GM19240 (cell line): ENCODE results near the gene LDLR.
A peak's percentile ranks its signal among the peaks of the same experiment; 100 is the strongest.
"Not testable (repeated sequence)": the region's sequence is repeated elsewhere in the genome, so short reads cannot be mapped to it uniquely, and the experiment has no call there.

Experiments used
- DNase-seq: peaks from one replicate; pipeline ENCODE4 v3.0.0; 2011; ENCODE audit warnings: low spot score; ENCODE audit not compliant: insufficient read length

LDLR gene

DNA sequence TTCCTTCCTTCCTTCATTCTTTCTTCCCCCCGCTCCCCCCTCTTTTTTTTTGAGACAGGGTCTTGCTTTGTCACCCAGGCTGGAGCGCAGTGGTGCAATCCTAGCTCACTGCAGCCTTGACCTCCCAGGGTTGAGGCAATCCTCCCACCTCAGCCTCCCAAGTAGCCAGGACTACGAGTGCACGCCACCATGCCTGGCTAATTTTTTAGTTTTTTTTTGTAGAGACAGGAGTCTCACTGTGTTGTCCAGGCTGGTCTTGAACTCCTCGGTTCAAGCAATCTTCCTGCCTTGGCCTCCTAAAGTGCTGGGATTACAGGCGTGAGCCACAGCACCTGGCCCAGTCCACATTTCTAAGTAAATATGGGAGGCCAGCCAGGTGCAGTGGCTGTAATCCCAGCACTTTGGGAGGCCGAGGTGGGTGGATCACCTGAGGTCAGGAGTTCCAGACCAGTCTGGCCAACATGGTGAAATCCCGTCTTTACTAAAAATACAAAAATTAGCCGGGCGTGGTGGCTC is 50.8 kb downstream of the LDLR start:
- not testable (repeated sequence) for DNase-seq

DNA sequence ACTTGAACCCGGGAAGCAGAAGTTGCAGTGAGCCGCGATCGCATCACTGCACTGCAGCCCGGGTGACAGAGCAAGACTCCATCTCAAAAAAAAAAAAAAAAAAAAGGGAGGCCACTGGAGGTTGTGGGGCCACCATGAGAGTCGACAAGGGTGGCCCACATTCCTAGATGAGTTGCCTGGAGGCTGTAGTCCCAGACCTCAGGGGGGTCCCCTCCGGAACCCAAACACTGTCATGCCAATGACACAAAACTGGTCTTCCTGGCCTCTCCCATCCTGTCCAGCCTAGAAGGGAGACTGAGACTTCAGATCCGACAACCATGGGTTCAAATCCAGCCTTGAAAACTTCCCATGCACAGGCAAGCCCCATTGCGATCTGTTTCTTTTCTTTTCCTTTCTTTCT is 51.6 kb downstream of the LDLR start:
- DNase-seq, result no peak

DNA sequence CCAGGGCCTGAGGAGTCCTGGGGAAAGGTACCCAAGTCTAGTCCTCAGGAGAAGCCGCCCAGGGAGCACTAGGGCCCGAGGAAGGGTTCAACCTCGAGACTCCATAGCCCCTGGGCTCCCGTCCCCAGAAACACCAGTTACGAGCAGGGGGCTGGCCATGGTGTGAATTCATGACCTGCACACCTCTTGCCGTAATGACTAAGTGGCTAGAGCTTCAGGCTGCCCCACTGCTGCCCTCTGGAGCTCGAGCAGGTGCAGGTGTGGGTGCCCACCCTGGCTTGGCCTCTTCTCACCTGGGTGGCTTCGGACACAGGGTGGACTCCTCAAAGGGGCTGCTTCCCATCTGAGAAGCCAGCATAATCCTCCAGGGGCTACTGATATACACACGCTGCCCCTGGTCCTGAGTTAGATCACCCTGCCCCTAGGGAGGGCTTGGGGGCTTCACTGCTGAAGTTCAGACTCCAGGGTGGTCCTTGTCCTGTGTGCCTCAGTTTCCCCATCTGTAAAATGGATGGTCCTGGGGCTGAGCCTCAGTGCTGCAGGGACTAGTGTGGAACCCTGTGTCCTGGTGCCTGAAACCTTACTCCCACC is 52.8 kb downstream of the LDLR start:
- DNase-seq, result no peak

DNA sequence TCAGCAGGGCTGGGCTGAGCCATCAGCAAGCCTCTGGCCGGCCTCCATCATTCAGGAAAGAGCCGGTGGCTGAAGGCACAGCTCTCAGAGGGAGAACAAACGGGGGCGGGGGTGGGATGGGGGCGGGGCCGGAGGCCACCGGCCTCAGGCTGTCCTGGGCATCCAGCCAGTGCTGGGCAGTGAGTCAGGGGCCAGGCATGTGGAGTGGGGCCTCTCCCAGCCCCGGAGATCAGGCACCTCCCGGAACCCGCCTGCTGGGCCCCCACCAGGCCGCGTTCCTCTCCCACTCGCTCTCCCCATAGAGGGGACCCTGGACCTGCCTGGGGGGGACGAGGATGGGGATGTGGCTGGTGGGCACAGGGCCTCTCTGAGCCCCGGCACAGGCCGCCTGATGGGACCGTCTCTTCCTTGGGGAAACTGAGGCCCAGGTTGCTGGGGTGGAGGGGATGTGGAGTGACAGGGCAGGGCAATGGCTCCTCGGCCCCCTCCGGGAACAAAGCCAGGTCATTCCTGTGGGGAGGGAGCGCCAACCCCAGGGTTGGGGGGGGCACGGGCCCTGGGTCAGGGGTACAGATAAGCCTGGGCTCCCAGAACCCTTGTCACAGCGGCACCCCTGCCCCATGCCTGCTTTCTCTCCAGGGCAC is 53.4 kb downstream of the LDLR start:
- no peak for DNase-seq

DNA sequence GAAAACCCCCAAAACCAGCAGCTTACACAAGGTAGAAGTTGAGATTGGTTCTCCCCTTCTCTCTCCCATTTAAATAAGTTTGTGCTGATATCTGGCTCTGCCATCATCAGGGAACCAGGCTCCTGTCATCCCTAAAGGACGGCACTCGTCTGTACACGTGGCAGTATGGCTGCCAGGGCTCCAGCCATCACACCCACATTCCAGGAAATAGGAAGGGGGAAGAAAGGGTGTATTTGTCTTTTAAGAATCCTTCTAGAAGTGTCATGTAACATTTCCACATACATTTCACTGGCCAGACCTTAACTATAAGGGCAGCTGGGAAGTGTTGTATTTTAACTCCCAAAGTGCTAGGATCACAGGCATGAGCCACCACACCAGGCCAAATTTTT is 56.3 kb downstream of the LDLR start:
- DNase-seq, result no peak

DNA sequence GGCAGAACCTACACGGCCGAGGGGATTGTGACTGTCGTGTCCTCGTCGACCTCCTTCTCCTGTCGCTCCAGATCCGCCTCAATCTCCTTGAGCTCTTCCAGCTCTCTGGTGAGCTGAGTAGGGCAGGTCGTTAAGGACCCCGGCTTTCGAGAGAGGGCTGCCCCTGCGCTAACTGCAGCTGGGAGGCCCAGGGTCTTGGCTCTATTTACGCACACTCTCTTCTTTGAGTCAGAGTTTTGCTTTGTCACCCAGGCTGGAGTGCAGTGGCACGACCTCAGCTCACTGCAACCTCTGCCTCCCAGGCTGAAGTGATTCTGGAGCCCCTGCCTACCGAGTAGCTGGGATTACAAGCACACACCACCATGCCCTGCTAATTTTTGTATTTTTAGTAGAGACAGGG is 58.7 kb downstream of the LDLR start:
- DNase-seq, result no peak

DNA sequence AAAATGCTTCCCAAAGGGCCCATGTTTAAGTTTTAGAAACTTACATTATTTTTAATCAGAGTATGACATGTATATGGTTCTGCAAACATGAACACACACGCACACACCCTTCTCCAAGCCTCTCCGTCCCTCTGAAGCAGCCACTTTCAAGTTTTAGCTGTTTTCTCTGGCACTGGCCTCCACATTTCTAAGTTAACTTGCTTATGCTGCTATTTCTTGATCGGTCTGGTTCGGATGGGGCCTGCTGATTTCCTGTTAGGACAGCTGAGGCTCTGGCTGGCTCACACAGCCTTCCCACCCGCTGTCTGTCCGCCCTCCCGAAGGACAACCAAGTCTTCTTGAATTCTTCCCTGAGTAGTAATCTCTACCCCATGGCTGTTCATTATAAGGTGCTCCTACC is 61.9 kb downstream of the LDLR start:
- no peak for DNase-seq

DNA sequence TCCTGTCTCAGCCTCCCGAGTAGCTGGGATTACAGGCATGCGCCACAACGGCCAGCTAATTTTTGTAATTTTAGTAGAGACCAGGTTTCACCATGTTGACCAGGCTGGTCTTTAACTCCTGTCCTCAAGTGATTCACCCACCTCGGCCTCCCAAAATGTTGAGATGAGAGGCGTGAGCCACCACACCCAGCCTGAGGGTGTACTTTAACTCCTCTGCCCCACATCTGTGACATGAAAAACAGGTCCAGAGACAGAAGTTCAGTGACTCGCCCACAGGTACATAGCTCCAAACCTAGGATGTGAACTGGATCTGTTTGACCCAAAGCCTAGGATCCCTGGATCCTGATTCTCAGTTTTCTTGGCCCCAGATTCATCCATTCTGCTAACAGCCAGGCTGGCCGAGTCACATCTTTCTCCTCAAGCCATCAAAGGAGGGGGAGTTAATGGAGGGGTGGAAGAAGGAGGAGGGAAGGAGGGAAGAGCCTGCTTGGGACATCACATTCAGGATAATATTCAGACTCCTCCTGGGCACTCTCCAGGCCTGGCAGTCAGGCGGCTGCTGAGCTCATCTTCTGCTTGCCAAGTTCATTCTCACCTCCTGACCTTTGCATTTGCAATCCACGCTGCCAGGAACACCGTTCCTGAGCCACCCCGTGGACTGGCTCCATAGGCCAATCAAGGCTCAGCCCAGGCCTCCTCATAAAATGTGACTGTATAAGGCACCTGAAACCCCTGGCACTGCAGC is 63.2 kb downstream of the LDLR start:
- no peak for DNase-seq

DNA sequence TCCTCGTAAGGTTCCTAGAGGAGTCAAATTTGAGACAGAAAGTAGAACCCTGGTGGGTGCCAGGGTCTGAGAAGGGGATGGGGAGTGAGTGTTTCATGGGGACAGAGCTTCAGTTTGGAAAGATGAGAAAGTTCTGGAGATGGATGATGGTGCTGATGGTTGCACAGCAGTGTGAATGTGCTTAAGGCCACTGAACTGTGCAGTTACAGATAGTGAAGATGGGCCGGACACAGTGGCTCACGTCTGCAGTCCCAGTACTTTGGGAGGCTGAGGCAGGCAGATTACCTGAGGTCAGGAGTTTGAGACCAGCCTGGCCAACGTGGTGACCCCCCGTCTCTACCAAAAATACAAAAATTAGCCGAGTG is 65.4 kb downstream of the LDLR start:
- no peak for DNase-seq

DNA sequence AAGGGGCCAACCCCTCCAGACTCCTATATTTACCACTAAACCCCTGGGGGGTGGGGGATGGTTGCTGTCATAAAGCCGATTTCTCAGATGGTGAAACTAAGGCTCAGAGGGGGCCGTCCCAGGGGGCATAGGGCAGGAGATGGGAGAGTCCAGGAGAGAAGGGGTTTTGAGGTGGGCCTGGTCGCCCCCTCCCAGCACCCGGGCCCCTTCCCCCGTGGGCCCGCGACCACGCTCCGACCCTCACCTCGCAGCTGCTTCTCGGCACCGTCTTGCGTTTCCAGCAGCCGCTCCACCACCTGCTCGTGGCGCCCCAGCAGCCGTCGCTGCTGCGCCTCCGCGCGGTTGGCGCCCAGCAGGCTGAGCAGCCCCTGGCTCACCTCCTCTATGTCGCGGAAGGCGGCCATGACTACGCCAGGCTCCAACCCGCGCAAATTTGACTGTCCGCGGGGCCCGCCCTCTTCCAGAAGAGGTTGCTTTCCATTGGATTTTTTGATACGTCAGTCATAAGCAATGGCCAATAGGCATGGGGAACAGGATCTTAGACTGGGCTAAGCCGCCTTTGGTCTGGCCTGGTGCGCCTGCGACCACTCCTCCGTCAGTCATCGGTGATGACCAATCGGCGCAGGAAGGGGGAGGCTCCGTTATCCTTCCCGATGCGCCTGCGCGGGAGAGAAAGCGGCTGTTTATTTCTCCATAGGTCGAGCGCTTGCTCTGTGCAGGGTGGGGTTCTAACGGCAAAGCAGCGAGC is 66.3 kb downstream of the LDLR start, which contains the start of gene SPC24:
SPC24 (minus strand) TSS at position 410 of the 748 bp plus-strand sequence; CDS start at position 404, 6 bp downstream.
- DNase-seq, result peak; percentile 100

DNA sequence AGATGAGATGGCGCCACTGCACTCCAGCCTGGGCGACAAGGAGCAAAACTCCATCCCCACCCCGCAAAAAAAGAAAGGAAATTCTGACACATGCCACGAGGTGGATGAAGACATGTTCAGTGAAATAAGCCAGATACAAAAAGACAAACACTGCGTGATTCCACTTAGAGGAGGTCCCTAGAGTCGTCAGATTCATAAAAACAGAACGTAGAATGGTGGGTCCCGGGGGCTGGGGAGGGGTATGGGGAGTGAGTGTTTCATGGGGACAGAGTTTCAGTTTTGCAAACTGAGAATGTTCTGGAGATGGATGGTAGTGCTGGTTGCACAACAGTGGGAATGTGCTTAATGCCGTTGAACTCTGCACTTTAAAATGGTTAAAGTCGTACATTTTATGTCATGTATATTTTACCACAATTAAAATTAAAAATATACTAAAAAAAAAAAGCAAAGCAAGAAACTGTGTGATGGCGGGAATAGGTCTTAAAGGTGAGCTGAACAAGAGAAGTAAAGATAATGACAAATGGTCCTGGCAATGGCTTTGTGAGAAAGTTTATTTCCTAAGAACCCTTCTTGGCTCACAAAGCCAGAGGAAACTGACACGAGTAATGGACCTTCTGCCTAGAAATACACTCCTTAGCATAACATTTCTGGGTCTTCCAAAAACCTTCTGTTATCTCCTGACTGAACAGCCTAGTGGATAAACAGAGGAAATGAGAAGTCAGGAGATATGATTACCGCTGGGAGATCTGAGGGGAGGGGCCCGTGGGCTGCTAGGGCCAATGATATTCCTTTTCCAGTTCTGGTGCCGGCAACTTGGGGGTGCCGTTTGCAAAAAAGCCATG is 70.6 kb downstream of the LDLR start:
- DNase-seq, result no peak

DNA sequence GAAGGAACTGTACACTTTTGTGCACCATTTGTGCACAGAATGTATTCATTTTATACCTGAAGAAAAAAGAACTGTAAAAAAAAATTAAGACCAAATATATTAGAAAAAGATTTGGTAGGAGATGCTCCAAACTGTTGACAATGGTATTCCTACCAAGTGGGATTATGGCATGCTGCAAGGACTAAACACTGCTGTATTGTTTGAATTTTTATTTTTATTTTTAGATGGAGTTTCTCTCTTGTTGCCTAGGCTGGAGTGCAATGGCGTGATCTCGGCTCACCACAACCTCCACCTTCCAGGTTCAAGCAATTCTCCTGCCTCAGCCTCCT is 71.1 kb downstream of the LDLR start:
- DNase-seq, result not testable (repeated sequence)

DNA sequence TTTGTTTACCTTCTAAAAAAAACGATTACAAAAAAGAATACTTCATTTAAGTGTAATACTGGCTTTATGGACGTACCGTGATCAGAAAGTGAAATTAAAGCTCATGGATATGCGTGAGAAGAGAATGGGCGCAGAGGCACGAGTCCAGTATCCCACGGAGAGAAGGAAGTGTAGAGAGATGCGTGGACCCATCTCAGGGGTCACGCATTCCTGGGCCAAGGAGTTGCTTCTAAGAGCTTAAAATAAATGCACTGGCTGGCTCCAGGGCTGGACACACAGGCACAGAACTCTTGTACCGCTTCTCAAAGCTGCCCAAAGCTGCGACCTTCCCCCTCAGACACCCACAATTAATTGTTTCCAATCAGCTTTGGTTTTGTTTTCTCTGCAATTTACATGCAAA is 75.0 kb downstream of the LDLR start:
- DNase-seq, result no peak

DNA sequence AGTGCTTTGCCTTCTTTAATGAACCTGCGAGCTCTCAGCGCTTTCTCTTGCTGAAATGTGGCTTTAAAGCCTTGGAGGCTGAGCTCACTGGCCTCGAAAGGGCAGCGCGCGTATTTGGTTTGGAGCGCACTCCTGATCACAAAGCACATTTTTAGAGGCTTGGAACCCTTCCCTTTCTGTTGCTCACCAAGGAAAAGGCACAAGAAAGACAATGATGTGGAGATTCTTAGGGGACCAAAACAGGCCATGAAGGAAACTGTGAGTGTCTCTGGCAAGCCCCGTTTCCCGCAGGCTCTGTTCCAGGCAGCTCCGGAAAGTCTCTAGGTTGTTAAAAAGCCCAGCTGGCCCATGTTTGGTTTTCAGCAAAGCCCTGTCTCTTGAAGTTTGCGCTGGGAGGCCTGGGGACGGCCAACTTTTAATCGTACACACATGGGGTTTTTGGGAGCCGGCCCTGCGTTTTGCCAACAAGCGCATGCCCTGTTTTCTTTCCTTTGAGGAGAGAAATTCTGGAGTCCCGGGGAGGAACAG is 75.7 kb downstream of the LDLR start:
- DNase-seq, result no peak

DNA sequence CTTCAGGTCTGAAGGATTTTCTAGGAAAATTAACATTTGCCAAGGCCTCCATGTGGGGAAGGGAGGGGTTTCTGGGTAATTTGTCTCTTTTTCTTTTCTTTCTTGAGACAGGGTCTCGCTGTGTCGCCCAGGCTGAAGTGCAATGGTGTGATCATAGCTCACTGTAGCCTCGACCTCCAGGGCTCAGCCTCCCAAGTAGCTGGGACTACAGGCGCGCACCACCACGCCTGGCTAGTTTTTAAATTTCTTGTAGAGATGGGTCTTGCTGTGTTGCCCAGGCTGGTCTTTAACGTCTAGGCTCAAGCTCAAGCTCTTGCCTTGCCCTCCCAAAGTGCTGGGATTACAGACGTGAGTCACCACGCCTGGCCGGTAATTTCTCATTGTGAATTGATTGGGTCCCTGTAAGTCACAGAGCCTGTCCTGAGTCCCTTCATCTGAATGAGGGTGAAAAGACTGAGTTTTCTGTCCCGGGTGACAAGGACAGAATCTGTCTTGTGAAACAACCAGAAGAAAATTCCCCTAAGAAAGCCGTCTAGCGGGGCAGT is 76.3 kb downstream of the LDLR start:
- no peak for DNase-seq

DNA sequence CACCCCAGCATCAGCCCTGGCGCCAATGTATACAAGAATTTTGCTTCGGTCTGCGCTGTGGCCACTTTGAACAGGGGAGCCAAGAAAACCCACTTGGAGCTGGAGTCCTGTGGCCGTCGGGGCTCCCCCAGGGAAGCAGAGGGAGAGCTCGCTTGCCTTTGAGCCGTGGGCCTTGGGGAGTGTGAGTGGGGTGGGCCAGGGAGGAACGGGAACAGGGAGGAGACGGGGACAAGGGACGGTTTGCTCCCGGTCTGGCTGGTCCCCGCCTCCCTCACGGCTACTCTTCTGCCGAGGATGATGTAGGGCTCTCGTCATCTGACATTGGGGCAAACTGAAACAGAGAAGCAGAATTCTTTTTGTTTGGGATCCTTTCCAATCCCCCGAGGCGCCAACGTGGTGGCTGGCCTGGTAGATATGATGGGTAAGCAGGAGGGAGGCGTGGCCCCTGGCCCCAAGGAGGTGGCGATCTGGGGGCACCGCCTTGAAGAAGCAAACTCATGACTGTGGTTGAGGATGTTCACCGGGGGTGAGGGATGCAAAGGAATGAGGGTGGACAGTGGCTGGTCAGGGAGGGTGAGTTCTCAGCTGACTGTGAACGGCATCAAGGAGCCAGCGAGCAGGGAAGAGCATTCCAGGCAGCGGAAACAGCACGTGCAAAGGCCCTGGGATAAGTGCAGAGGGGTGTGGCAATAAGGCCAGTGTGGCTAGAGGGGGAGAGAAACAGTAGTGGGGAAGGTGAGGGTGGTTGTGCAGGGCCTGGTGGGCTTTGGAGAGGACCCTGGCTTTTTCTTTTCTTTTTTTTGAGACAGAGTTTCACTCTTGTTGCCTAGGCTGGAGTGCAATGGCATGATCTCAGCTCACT is 77.2 kb downstream of the LDLR start:
- no peak for DNase-seq

DNA sequence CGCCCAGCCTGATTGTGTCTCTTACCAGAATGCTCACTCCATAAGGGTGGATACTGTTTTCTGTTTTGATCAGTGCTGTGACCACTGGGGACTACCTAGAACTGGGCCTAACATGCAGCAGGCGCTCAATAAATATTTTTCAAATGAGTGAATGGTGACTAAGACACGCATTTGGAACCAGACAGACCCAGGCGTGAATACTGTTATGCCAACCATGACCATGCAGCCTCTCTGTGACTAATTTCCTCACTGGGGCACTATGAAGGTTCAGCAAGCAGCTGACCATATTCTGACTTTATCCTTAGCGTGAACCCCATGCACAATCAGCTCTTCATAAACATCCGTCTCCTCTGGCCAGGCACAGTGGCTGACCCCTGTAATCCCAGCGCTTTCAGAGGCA is 79.3 kb downstream of the LDLR start:
- DNase-seq, result no peak

DNA sequence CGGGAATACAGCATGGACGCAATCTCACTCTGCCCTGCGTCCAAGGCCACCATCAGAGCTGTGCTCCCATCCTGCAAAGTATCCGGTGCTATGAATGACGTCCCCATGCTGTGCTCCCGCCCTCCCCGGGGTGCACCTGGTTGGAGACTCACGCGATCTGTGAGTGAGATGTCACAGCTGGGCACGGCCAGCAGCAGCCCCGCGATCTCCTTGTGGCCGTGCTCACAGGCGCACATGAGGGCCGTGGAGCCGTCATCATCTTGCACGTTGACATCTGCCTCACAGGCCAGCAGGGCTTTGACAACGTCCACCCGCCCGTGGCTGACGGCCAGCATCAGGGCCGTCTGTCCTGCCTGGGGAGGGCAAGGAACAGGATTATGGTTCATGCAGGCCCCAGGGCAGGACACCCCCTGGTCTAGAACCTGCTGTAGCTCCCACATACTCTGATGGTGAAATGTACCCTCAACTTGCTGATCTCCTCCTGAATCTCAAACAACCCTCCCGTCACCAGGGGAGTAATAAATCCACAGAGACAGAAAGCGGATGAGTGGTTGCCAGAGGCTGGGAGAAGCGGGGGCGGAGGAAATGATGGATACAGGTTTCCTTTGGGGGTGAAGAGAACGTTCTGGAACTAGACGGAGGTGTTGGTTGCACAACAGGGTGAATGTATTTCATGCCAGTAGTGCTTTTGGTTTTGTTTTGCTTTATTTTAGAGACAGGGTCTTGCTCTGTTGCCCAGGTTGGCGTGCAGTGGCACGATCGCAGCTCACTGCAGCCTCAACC is 80.8 kb downstream of the LDLR start:
- DNase-seq, result no peak

DNA sequence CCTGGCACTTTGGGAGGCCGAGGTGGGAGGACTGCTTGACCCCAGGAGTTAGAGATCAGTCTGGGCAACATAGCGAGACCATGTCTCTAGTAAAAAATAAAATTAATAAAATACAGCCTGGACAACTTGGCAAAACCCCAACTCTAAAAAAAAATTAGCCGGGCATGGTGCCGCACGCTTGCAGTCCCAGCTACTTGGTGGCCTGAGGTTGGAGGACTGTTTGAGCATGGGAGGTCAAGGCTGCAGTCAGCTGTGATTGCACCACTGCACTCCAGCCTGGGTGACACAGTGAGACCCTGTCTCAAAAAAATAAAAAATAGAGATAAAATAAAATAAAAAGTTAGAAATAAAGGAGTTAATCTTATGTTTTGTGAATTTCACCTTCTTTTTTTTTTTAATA is 81.9 kb downstream of the LDLR start:
- no peak for DNase-seq
